Calu3 (cell line): ENCODE data around the gene ETFDH. TPM values are rescaled to one million over a fixed set of nuclear protein-coding genes. Genes with fewer than 3 reads are reported as not detected.

ENCODE experiments used
- BruUV-seq: library from RNA; stranded (reverse); fragments of 400-500 nt; replicated peaks from 2 replicates; lab custom pipeline; 2021; lab: Mats Ljungman, UMichigan
- CTCF ChIA-PET: fragments of 300-600 bp; sonication (Branson Sonifier 250); formaldehyde crosslinking; loops from one replicate; lab custom pipeline; 2022; ENCODE audit warnings: antibody characterized with exemption; lab: Charles Lee
- DNase-seq: peaks from one replicate; pipeline ENCODE4 v3.0.0; 2022
- H3K27ac Mint-ChIP-seq: one replicate; pipeline ENCODE4 v1.8.0; 2022; ENCODE audit warnings: mixed read lengths; ENCODE audit not compliant: unreplicated experiment
- H3K27me3 Mint-ChIP-seq: one replicate; pipeline ENCODE4 v1.8.0; 2022; ENCODE audit warnings: mixed read lengths; ENCODE audit not compliant: unreplicated experiment
- H3K36me3 Mint-ChIP-seq: one replicate; pipeline ENCODE4 v1.8.0; 2022; ENCODE audit warnings: mild to moderate bottlenecking, moderate library complexity, mixed read lengths; ENCODE audit not compliant: insufficient read depth, unreplicated experiment
- H3K4me1 Mint-ChIP-seq: one replicate; pipeline ENCODE4 v1.8.0; 2022; ENCODE audit warnings: mild to moderate bottlenecking, low read depth, mixed read lengths; ENCODE audit not compliant: unreplicated experiment
- H3K4me3 Mint-ChIP-seq: one replicate; pipeline ENCODE4 v1.8.0; 2022; ENCODE audit warnings: mild to moderate bottlenecking, low read depth, moderate library complexity, mixed read lengths; ENCODE audit not compliant: unreplicated experiment
- H3K9me3 Mint-ChIP-seq: one replicate; pipeline ENCODE4 v1.8.0; 2022; ENCODE audit warnings: low read depth, mixed read lengths; ENCODE audit not compliant: unreplicated experiment
- CTCF ChIP-seq: fragments of 200-600 bp; IDR thresholded peaks from one replicate; pipeline ENCODE4 v1.8.0; 2022; ENCODE audit warnings: antibody characterized with exemption; ENCODE audit not compliant: unreplicated experiment
- intact Hi-C: fragments of 100-400 bp; cut with micrococcal nuclease; formaldehyde crosslinking; loops from one replicate; pipeline ENCODE4 v1.10.0; 2022; ENCODE audit not compliant: unreplicated experiment
- total RNA-seq: library from RNA; stranded (reverse); gene quantifications from 2 replicates; pipeline ENCODE4 v1.2.3, GENCODE V29; 2022

Gene ETFDH
- total RNA-seq, 1 experiment from 2014 or later: 13.8 TPM

DNA sequence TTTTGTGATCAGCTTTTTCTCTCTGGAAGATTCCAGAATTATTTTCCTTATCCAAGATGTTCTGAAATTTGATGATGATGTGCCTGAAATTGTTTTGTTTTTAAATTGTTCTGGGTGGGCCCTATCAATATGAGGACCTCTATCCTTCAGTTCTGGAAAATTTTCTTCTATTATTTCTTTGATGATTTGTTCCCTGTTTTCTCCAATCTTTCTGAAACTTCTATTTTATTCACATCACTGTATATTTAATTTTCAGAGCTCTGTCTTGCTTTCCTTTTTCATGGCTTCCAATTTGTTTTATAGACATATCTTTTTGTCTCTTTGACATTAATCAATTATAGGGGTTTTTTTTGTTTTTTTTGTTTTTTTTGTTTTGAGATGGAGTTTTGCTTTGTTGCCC, 84.5 kb downstream of the ETFDH start:
- CTCF ChIA-PET: no interaction called here

GRCh38 chr4:158758142-158758541, 86.0 kb downstream of the ETFDH start:
- intact Hi-C loops: no loop called here
- Mint-ChIP-seq H3K27ac (no peak overlapping the region), H3K9me3 (peaks cover 3% of the 10 kb centered on the region), H3K27me3 (no peaks in the 10 kb centered on the region), H3K4me3 (no peak overlapping the region), H3K36me3 (no peaks in the 10 kb centered on the region), H3K4me1 (no peaks in the 10 kb centered on the region)
- no peak for DNase-seq
- CTCF ChIA-PET: no interaction called here
- no peak for TF ChIP-seq CTCF
- no TSS peak for BruUV-seq

More for the DNA sequence above, 84.5 kb downstream of the ETFDH start:
- no peaks in the 10 kb centered on the region for H3K4me1 Mint-ChIP-seq
- no peaks in the 10 kb centered on the region for H3K36me3 Mint-ChIP-seq
- TF ChIP-seq CTCF: no peak
- intact Hi-C loops: no loop called here
- H3K9me3 Mint-ChIP-seq: peaks cover 3% of the 10 kb centered on the region
- no TSS peak for BruUV-seq
- H3K27ac Mint-ChIP-seq: no peak overlapping the region
- H3K4me3 Mint-ChIP-seq: no peak overlapping the region
- no peaks in the 10 kb centered on the region for H3K27me3 Mint-ChIP-seq
- DNase-seq: no peak

GRCh38 chr4:158758703-158759102, 86.6 kb downstream of the ETFDH start:
- Mint-ChIP-seq H3K4me1 (no peaks in the 10 kb centered on the region), H3K27ac (no peak overlapping the region), H3K27me3 (no peaks in the 10 kb centered on the region), H3K9me3 (peaks cover 3% of the 10 kb centered on the region), H3K4me3 (no peak overlapping the region), H3K36me3 (no peaks in the 10 kb centered on the region)
- no TSS peak for BruUV-seq
- CTCF ChIA-PET: no interaction called here
- no peak for TF ChIP-seq CTCF
- no peak for DNase-seq
- intact Hi-C loops: no loop called here

Other genes starting within 250 kb of the ETFDH start
- not detected in 2 replicates for gene RXFP1, start 150.4 kb upstream of the ETFDH start, total RNA-seq
- gene C4orf46, start 409 bp upstream of the ETFDH start, total RNA-seq: 9.6 and 10.1 TPM in 2 replicates
- gene PPID, start 51.1 kb downstream of the ETFDH start, total RNA-seq: 32.4 and 34.4 TPM in 2 replicates
- 35.3 and 38.7 TPM in 2 replicates for gene FNIP2, start 96.7 kb downstream of the ETFDH start, total RNA-seq